ENCODE results near the gene OR10A5. TPM values are rescaled to one million over a fixed set of nuclear protein-coding genes. Genes with fewer than 3 reads are reported as not detected.

The OR10A5 gene
- total and polyA plus RNA-seq, 2 experiments from 2014 or later = 0.37 TPM; not detected in 1

DNA sequence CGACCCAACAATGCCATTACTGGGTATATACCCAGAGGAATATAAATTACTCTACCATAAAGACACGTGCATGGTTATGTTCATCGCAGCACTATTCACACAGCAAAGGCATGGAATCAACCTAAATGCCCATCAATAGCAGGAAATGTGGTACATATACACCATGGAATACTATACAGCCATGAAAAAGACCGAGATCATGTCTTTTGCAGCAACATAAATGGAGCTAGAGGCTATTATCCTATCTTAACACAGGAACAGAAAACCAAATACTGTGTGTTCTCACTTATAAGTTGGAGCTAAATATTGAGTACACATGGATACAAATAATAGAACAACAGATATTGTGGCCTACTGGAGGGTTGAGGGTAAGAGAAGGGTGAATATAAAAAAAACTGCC, 43.3 kb downstream of the OR10A5 start (continued):
- TF ChIP-seq, protein P1, sequence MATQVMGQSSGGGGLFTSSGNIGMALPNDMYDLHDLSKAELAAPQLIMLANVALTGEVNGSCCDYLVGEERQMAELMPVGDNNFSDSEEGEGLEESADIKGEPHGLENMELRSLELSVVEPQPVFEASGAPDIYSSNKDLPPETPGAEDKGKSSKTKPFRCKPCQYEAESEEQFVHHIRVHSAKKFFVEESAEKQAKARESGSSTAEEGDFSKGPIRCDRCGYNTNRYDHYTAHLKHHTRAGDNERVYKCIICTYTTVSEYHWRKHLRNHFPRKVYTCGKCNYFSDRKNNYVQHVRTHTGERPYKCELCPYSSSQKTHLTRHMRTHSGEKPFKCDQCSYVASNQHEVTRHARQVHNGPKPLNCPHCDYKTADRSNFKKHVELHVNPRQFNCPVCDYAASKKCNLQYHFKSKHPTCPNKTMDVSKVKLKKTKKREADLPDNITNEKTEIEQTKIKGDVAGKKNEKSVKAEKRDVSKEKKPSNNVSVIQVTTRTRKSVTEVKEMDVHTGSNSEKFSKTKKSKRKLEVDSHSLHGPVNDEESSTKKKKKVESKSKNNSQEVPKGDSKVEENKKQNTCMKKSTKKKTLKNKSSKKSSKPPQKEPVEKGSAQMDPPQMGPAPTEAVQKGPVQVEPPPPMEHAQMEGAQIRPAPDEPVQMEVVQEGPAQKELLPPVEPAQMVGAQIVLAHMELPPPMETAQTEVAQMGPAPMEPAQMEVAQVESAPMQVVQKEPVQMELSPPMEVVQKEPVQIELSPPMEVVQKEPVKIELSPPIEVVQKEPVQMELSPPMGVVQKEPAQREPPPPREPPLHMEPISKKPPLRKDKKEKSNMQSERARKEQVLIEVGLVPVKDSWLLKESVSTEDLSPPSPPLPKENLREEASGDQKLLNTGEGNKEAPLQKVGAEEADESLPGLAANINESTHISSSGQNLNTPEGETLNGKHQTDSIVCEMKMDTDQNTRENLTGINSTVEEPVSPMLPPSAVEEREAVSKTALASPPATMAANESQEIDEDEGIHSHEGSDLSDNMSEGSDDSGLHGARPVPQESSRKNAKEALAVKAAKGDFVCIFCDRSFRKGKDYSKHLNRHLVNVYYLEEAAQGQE (IDR thresholded peaks at IDR 0.05; ENCODE audit: unreplicated experiment) = no peak
- TF ChIP-seq CREB1 (CRISPR knock-in tag; IDR thresholded peaks at IDR 0.05; ENCODE audit: low read depth) = no peak

DNA sequence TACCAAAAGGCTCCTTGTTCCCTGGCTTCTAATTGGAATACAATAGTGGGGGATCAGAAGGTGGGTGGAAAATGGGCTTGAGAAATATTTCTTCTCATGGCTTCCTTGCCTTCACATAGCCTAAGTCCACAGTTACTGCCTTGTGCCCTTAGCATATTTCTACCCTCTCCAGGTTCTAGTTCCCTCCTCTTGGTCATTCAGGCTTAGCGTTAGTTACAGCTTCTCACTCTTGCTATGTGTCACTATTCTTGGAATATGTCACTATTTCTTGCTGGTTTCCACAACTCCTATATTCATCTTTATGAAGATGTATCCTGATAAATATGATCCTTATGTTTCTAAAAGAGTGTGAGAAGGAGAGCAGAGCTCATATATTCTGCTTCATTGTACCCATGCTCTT, 44.4 kb downstream of the OR10A5 start:
- Mint-ChIP-seq H3K9me3 (no peaks in the 10 kb centered on the region; the same call in 1 of the 3 replicates), H3K4me3 (no peak overlapping the region), H3K4me1 (no peaks in the 10 kb centered on the region), H3K27me3 (ENCODE audit: insufficient read depth, low read depth, poor library complexity) (no peaks in the 10 kb centered on the region), H3K36me3 (ENCODE audit: low read depth) (no peaks in the 10 kb centered on the region), H3K27ac (no peak overlapping the region)
- no peak overlapping the region for H3K4me3 ChIP-seq
- no peaks in the 10 kb centered on the region for H4K20me1 ChIP-seq (replicated peaks; ENCODE audit: insufficient read depth)
- no peaks in the 10 kb centered on the region for H3K36me3 ChIP-seq (ENCODE audit: insufficient read depth)
- no peaks in the 10 kb centered on the region for H3F3A ChIP-seq (replicated peaks; ENCODE audit: low read depth)
- DNase-seq (ENCODE audit: low spot score) (no peak), ATAC-seq (no peak)
- H3K27ac ChIP-seq (ENCODE audit: low read depth) = no peak overlapping the region
- no peaks in the 10 kb centered on the region for H3K79me2 ChIP-seq (replicated peaks; ENCODE audit: insufficient read depth)
- H3K27me3 ChIP-seq (ENCODE audit: insufficient read depth) = no peaks in the 10 kb centered on the region
- H2AFZ ChIP-seq = no peak overlapping the region
- no peaks in the 10 kb centered on the region for H3K9me2 ChIP-seq (ENCODE audit: insufficient read depth)
- H3K4me2 ChIP-seq = no peak overlapping the region
- H3K4me1 ChIP-seq (ENCODE audit: insufficient read depth) = no peaks in the 10 kb centered on the region
- TF ChIP-seq, protein P2, sequence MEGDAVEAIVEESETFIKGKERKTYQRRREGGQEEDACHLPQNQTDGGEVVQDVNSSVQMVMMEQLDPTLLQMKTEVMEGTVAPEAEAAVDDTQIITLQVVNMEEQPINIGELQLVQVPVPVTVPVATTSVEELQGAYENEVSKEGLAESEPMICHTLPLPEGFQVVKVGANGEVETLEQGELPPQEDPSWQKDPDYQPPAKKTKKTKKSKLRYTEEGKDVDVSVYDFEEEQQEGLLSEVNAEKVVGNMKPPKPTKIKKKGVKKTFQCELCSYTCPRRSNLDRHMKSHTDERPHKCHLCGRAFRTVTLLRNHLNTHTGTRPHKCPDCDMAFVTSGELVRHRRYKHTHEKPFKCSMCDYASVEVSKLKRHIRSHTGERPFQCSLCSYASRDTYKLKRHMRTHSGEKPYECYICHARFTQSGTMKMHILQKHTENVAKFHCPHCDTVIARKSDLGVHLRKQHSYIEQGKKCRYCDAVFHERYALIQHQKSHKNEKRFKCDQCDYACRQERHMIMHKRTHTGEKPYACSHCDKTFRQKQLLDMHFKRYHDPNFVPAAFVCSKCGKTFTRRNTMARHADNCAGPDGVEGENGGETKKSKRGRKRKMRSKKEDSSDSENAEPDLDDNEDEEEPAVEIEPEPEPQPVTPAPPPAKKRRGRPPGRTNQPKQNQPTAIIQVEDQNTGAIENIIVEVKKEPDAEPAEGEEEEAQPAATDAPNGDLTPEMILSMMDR (conservative IDR thresholded peaks at IDR 0.05; ENCODE audit: low read depth in 2 of 2) = no peak
- TF ChIP-seq POLR2AphosphoS5 (IDR thresholded peaks at IDR 0.05; ENCODE audit: low read depth) (no peak), CREB1 (CRISPR knock-in tag; IDR thresholded peaks at IDR 0.05; ENCODE audit: low read depth) (no peak), ZNF114 (CRISPR knock-in tag; IDR thresholded peaks at IDR 0.05) (no peak), EZH2phosphoT487 (IDR thresholded peaks at IDR 0.05; ENCODE audit: unreplicated experiment) (no peak), JUNB (IDR thresholded peaks at IDR 0.05; ENCODE audit: unreplicated experiment) (no peak), EZH2 (IDR thresholded peaks at IDR 0.05; ENCODE audit: low read depth, unreplicated experiment) (no peak), ZNF331 (CRISPR knock-in tag; IDR thresholded peaks at IDR 0.05; ENCODE audit: low read depth) (no peak), NANOG (IDR thresholded peaks at IDR 0.05; ENCODE audit: borderline replicate concordance) (no peak)
- TF ChIP-seq, protein P3, sequence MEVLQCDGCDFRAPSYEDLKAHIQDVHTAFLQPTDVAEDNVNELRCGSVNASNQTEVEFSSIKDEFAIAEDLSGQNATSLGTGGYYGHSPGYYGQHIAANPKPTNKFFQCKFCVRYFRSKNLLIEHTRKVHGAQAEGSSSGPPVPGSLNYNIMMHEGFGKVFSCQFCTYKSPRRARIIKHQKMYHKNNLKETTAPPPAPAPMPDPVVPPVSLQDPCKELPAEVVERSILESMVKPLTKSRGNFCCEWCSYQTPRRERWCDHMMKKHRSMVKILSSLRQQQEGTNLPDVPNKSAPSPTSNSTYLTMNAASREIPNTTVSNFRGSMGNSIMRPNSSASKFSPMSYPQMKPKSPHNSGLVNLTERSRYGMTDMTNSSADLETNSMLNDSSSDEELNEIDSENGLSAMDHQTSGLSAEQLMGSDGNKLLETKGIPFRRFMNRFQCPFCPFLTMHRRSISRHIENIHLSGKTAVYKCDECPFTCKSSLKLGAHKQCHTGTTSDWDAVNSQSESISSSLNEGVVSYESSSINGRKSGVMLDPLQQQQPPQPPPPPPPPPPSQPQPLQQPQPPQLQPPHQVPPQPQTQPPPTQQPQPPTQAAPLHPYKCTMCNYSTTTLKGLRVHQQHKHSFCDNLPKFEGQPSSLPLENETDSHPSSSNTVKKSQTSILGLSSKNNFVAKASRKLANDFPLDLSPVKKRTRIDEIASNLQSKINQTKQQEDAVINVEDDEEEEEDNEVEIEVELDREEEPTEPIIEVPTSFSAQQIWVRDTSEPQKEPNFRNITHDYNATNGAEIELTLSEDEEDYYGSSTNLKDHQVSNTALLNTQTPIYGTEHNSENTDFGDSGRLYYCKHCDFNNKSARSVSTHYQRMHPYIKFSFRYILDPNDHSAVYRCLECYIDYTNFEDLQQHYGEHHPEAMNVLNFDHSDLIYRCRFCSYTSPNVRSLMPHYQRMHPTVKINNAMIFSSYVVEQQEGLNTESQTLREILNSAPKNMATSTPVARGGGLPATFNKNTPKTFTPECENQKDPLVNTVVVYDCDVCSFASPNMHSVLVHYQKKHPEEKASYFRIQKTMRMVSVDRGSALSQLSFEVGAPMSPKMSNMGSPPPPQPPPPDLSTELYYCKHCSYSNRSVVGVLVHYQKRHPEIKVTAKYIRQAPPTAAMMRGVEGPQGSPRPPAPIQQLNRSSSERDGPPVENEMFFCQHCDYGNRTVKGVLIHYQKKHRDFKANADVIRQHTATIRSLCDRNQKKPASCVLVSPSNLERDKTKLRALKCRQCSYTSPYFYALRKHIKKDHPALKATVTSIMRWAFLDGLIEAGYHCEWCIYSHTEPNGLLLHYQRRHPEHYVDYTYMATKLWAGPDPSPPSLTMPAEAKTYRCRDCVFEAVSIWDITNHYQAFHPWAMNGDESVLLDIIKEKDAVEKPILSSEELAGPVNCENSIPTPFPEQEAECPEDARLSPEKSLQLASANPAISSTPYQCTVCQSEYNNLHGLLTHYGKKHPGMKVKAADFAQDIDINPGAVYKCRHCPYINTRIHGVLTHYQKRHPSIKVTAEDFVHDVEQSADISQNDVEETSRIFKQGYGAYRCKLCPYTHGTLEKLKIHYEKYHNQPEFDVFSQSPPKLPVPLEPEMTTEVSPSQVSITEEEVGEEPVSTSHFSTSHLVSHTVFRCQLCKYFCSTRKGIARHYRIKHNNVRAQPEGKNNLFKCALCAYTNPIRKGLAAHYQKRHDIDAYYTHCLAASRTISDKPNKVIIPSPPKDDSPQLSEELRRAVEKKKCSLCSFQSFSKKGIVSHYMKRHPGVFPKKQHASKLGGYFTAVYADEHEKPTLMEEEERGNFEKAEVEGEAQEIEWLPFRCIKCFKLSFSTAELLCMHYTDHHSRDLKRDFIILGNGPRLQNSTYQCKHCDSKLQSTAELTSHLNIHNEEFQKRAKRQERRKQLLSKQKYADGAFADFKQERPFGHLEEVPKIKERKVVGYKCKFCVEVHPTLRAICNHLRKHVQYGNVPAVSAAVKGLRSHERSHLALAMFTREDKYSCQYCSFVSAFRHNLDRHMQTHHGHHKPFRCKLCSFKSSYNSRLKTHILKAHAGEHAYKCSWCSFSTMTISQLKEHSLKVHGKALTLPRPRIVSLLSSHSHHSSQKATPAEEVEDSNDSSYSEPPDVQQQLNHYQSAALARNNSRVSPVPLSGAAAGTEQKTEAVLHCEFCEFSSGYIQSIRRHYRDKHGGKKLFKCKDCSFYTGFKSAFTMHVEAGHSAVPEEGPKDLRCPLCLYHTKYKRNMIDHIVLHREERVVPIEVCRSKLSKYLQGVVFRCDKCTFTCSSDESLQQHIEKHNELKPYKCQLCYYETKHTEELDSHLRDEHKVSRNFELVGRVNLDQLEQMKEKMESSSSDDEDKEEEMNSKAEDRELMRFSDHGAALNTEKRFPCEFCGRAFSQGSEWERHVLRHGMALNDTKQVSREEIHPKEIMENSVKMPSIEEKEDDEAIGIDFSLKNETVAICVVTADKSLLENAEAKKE (CRISPR knock-in tag; IDR thresholded peaks at IDR 0.05) = no peak

Data from GM23338 (cell line).